CD4-positive, alpha-beta T cell (primary cell): Measurements from ENCODE around the gene ATP2B3. TPM values are rescaled to one million over a fixed set of nuclear protein-coding genes. Genes with fewer than 3 reads are reported as not detected.

ENCODE experiments used
- ATAC-seq: fragments of 200-7000 bp; cut with Tn5 transposase; one replicate; pipeline ENCODE4 v1.10.0; 2022; ENCODE audit warnings: mild to moderate bottlenecking; ENCODE audit not compliant: poor library complexity
- CTCF ChIA-PET: fragments of 350-600 bp; sonication (Branson Sonifier 250); formaldehyde crosslinking; loops from one replicate; lab custom pipeline; 2021; ENCODE audit warnings: antibody characterized with exemption, inconsistent platforms; lab: Charles Lee
- POLR2A ChIA-PET: fragments of 350-600 bp; sonication (Branson Sonifier 250); formaldehyde crosslinking; loops from one replicate; lab custom pipeline; 2021; ENCODE audit warnings: antibody characterized with exemption, inconsistent platforms; lab: Charles Lee
- DNase-seq, 14 experiments: peaks; one replicate each; pipeline ENCODE4 v3.0.0-alpha.2; 2013 to 2020; ENCODE audit warnings: mixed read lengths in 2 of 14
- H3K27ac ChIP-seq, 2 donors: one replicate each; pipeline versions ENCODE4 v1.5.1 to v1.7.0; 2013; ENCODE audit warnings: low read length in 2 of 2, low read depth in 1 of 2, mild to moderate bottlenecking in 1 of 2
- H3K27me3 ChIP-seq, 2 experiments: 1 replicate in 1 of 2; 2 replicates in 1 of 2; pipeline versions ENCODE4 v1.6.1 to v1.7.0; 2013; ENCODE audit warnings: low read length in 2 of 2, control low read depth in 1 of 2, mild to moderate bottlenecking in 1 of 2, moderate library complexity in 1 of 2; ENCODE audit not compliant: insufficient read depth in 2 of 2, control insufficient read depth in 1 of 2
- H3K36me3 ChIP-seq: one replicate; pipeline ENCODE4 v1.6.1; 2013; ENCODE audit warnings: low read length, control low read depth; ENCODE audit not compliant: insufficient read depth
- H3K4me1 ChIP-seq: one replicate; pipeline ENCODE4 v1.6.1; 2013; ENCODE audit warnings: low read length, control low read depth; ENCODE audit not compliant: insufficient read depth
- H3K4me3 ChIP-seq: one replicate; pipeline ENCODE4 v1.5.1; 2013; ENCODE audit warnings: mild to moderate bottlenecking, low read length, moderate library complexity
- H3K9me3 ChIP-seq, 2 experiments: 1 replicate in 1 of 2; 2 replicates in 1 of 2; pipeline versions ENCODE4 v1.6.1 to v1.7.0; 2013; ENCODE audit warnings: low read length in 2 of 2, mild to moderate bottlenecking in 2 of 2, control low read depth in 1 of 2, moderate library complexity in 1 of 2; ENCODE audit not compliant: control insufficient read depth in 1 of 2, insufficient read depth in 1 of 2
- H3K27ac Mint-ChIP-seq: one replicate; pipeline ENCODE4 v1.8.0; 2020; ENCODE audit warnings: mixed read lengths
- H3K27me3 Mint-ChIP-seq: one replicate; pipeline ENCODE4 v1.8.0; 2021; ENCODE audit warnings: mixed read lengths
- H3K36me3 Mint-ChIP-seq: one replicate; pipeline ENCODE4 v1.8.0; 2021; ENCODE audit warnings: low read depth, mixed read lengths
- H3K4me1 Mint-ChIP-seq: one replicate; pipeline ENCODE4 v1.8.0; 2021; ENCODE audit warnings: low read depth, mixed read lengths
- H3K4me3 Mint-ChIP-seq: one replicate; pipeline ENCODE4 v1.8.0; 2020; ENCODE audit warnings: mild to moderate bottlenecking, mixed read lengths
- H3K9me3 Mint-ChIP-seq: one replicate; pipeline ENCODE4 v1.8.0; 2020; ENCODE audit warnings: mixed read lengths
- CTCF ChIP-seq: fragments of 200-600 bp; IDR thresholded peaks from one replicate; pipeline ENCODE4 v1.8.0; 2022; ENCODE audit warnings: antibody characterized with exemption, mild to moderate bottlenecking
- intact Hi-C, 2 experiments: fragments of 100-400 bp; cut with DNase I in 1 of 2; cut with micrococcal nuclease in 1 of 2; formaldehyde crosslinking; loops; one replicate each; pipeline versions ENCODE4 v1.15.1 to v1.9.0; 2023 to 2025; cut with DNase I, micrococcal nuclease
- total RNA-seq, 174 experiments: library from RNA in 2 of 174; stranded (reverse) in 2 of 174; gene quantifications; one replicate each; pipeline ENCODE4 v1.2.3 and lab custom pipeline; 2021 to 2026

The ATP2B3 gene
- total RNA-seq, 2 experiments from 2014 or later, result not detected

DNA sequence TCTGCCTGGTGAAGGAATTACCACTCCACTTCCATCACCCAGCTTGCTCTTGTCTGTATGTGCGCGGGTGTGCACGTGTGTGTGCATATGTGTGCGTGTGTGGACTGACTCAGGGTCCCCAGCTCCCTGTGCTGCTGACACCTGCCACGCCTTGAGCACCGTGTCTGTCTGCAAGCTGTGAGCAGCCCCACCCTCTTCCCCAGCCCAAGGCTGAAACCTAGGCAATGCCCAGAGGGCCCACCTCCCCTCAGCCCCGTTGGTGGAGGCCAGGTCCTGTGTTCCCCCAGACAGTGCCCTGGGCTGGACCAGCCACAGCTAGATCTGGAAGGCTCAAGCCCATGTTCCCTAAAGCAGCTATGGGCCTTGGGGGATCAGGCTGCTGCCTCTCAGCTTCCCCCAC, 83.5 kb downstream of the ATP2B3 start:
- H3K36me3 Mint-ChIP-seq, result peaks cover 9% of the 10 kb centered on the region
- H3K4me1 Mint-ChIP-seq, result peaks cover 45% of the 10 kb centered on the region
- TF ChIP-seq CTCF, result no peak
- ChIA-PET POLR2A (interaction anchor here (1.0 kb wide), 1 partner anchor 659 kb away, joined by 3 read pairs; no protein-coding TSS in a partner anchor), CTCF (interaction anchor here (1.5 to 2.3 kb wide), 2 partner anchors 9 to 61 kb away, joined by 4 to 11 read pairs; no protein-coding TSS in a partner anchor)
- H3K36me3 ChIP-seq, result peaks cover 4% of the 10 kb centered on the region
- intact Hi-C loops, result loop anchor here in 1 of 2 experiments (5.0 kb wide), 2 partner anchors 121 to 659 kb away; partner anchors contain the start of genes ABCD1 and BCAP31
- no peaks in the 10 kb centered on the region for H3K27me3 ChIP-seq
- DNase-seq (no peak), ATAC-seq (no peak)
- H3K9me3 Mint-ChIP-seq, result no peaks in the 10 kb centered on the region
- H3K4me1 ChIP-seq, result peaks cover 48% of the 10 kb centered on the region
- H3K9me3 ChIP-seq, result no peaks in the 10 kb centered on the region
- no peak overlapping the region for H3K4me3 ChIP-seq
- H3K27me3 Mint-ChIP-seq, result no peaks in the 10 kb centered on the region
- H3K27ac Mint-ChIP-seq, result no peak overlapping the region
- peak overlapping the region; percentile 58 for H3K4me3 Mint-ChIP-seq
- no peak overlapping the region for H3K27ac ChIP-seq

DNA sequence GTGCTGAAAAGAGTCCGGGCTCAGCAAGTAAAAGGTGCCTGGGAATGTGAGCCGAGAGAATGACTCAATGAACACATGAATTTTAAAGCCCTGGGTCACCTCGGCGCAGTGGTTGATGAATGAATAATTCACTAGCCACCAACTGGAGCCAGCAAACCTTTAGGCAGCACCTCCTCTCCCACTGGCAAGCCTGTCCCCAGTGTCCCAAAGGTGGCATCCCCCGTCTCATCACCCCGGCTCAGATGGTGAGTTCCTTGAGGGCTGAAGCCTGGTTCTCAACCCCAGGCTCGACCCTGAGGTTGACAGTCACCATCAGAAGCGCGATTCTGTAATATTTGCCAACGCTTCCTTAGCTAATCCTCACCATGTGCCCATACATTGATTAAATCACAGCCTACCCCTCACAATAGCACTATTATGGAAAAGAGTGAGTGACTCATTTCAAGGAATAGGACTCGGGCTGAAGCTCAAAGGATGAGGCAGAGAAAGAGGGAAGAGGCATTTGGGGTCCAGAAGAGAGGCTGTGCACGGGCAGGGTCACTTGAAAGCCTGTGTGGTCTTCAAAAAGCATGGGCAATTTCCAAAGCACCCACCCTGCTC, 84.2 kb downstream of the ATP2B3 start:
- H3K27ac Mint-ChIP-seq, result no peak overlapping the region
- Histone ChIP-seq H3K27me3 (no peaks in the 10 kb centered on the region), H3K9me3 (no peaks in the 10 kb centered on the region), H3K27ac (no peak overlapping the region), H3K36me3 (peaks cover 4% of the 10 kb centered on the region), H3K4me3 (no peak overlapping the region), H3K4me1 (peaks cover 42% of the 10 kb centered on the region)
- peaks cover 45% of the 10 kb centered on the region for H3K4me1 Mint-ChIP-seq
- no peak for TF ChIP-seq CTCF
- peaks cover 6% of the 10 kb centered on the region for H3K36me3 Mint-ChIP-seq
- no peaks in the 10 kb centered on the region for H3K27me3 Mint-ChIP-seq
- no peak for ATAC-seq
- peak overlapping the region; percentile 63 for H3K4me3 Mint-ChIP-seq
- ChIA-PET CTCF (interaction anchor here (1.5 kb wide), 1 partner anchor 62 kb away, joined by 4 read pairs; no protein-coding TSS in a partner anchor), POLR2A (no interaction called here)
- DNase-seq, result no peak
- H3K9me3 Mint-ChIP-seq, result no peaks in the 10 kb centered on the region
- intact Hi-C loops, result loop anchor here in 1 of 2 experiments (5.0 kb wide), 2 partner anchors 121 to 659 kb away; partner anchors contain the start of genes ABCD1 and BCAP31

- Histone ChIP-seq H3K27ac (no peak overlapping the region), H3K9me3 (no peaks in the 10 kb centered on the region), H3K4me3 (no peak overlapping the region), H3K4me1 (peaks cover 33% of the 10 kb centered on the region), H3K36me3 (no peaks in the 10 kb centered on the region), H3K27me3 (no peaks in the 10 kb centered on the region)
- no peaks in the 10 kb centered on the region for H3K36me3 Mint-ChIP-seq
- DNase-seq, result no peak
- H3K4me1 Mint-ChIP-seq, result peaks cover 38% of the 10 kb centered on the region
- no peak overlapping the region for H3K27ac Mint-ChIP-seq
- no peak overlapping the region for H3K4me3 Mint-ChIP-seq
- no peaks in the 10 kb centered on the region for H3K27me3 Mint-ChIP-seq
- intact Hi-C loops, result loop anchor here in 1 of 2 experiments (5.0 kb wide), 2 partner anchors 120 to 660 kb away; partner anchors contain the start of genes ABCD1 and BCAP31
- TF ChIP-seq CTCF, result no peak
- CTCF ChIA-PET, result no interaction called here
- ATAC-seq, result no peak
- POLR2A ChIA-PET, result no interaction called here
- no peaks in the 10 kb centered on the region for H3K9me3 Mint-ChIP-seq
Measured at GRCh38 chrX:153602601-153603000, 85.2 kb downstream of the ATP2B3 start.
